ENCODE measurements around the gene NEU1. TPM values are rescaled to one million over a fixed set of nuclear protein-coding genes. Genes with fewer than 3 reads are reported as not detected.
"Not testable (repeated sequence)": the region's sequence is repeated elsewhere in the genome, so short reads cannot be mapped to it uniquely, and the experiment has no call there.

NEU1 gene
- total RNA-seq (20.8 TPM), polyA plus RNA-seq (21.9 TPM)
- long read RNA-seq, donor 1, partial matches to known transcripts: 0 of 1 reads
- long read RNA-seq, donor 1, other reads (novel, unspliced or antisense): 0 of 1 reads
- long read RNA-seq, donor 2: 0 reads
- long read RNA-seq, donor 3, transcript NEU1-206 (6 exons, 2,045 nt): major isoform, 10 of 10 reads
- long read RNA-seq, donor 3, partial matches to known transcripts: 0 of 10 reads
- long read RNA-seq, donor 3, other reads (novel, unspliced or antisense): 0 of 10 reads
- long read RNA-seq, donor 4, transcript NEU1-206 (6 exons, 2,045 nt): major isoform, 7 of 7 reads
- long read RNA-seq, donor 4, partial matches to known transcripts: 0 of 7 reads
- long read RNA-seq, donor 4, other reads (novel, unspliced or antisense): 0 of 7 reads
- long read RNA-seq, donor 5, transcript NEU1-206 (6 exons, 2,045 nt): major isoform, 20 of 21 reads
- long read RNA-seq, donor 5, partial matches to known transcripts: 0 of 21 reads
- long read RNA-seq, donor 5, other reads (novel, unspliced or antisense): 0 of 21 reads
- long read RNA-seq, donor 6, transcript NEU1-206 (6 exons, 2,045 nt): major isoform, 6 of 7 reads
- long read RNA-seq, donor 6, partial matches to known transcripts: 0 of 7 reads
- long read RNA-seq, donor 6, other reads (novel, unspliced or antisense): 0 of 7 reads
- long read RNA-seq, donor 7, partial matches to known transcripts: 0 of 4 reads
- long read RNA-seq, donor 7, other reads (novel, unspliced or antisense): 0 of 4 reads
- long read RNA-seq, donor 8, partial matches to known transcripts: 0 of 2 reads
- long read RNA-seq, donor 8, other reads (novel, unspliced or antisense): 0 of 2 reads
- long read RNA-seq, donor 9, partial matches to known transcripts: 0 of 4 reads
- long read RNA-seq, donor 9, other reads (novel, unspliced or antisense): 0 of 4 reads
- long read RNA-seq, donor 10, transcript NEU1-206 (6 exons, 2,045 nt): major isoform, 9 of 9 reads
- long read RNA-seq, donor 10, partial matches to known transcripts: 0 of 9 reads
- long read RNA-seq, donor 10, other reads (novel, unspliced or antisense): 0 of 9 reads

- WGBS: under 1% methylated on average over 64 of the region's 64 CpGs
- H3K27me3 ChIP-seq (ENCODE audit: control insufficient read depth in 2 of 2, insufficient read depth in 1 of 2, low read length in 1 of 2): no peaks in the 10 kb centered on the region
- peaks cover 12 to 33% of the 10 kb centered on the region in 2 donors for H3K4me1 ChIP-seq (ENCODE audit: control insufficient read depth in 2 of 2, insufficient read depth in 2 of 2, low read length in 2 of 2)
- H3K4me3 ChIP-seq (ENCODE audit: low read length in 2 of 2): peak within 1 kb of the TSS; percentile 64 to 72
- H3K27ac ChIP-seq (ENCODE audit: low read depth in 1 of 2, low read length in 1 of 2): peak within 1 kb of the TSS; percentile 76 to 82
- H3K36me3 ChIP-seq (ENCODE audit: control insufficient read depth in 2 of 2, insufficient read depth in 2 of 2, low read length in 1 of 2): peaks cover 19 to 22% of the 10 kb centered on the region in 2 donors
- peaks cover 0 to 3% of the 10 kb centered on the region in 2 donors for H3K9me3 ChIP-seq (ENCODE audit: control insufficient read depth in 2 of 2, insufficient read depth in 1 of 2, low read length in 1 of 2)
- DNase-seq (ENCODE audit: low read depth in 6 of 9, low spot score in 9 of 9): peak; percentile 91 to 100 (median 99)
These were observed at the start of gene NEU1 for GRCh38 chr6:31862344-31863235. Gene NEU1 (minus strand): TSS chr6:31862821. CDS start chr6:31862776, 45 bp downstream.

- Histone ChIP-seq H3K27me3 (ENCODE audit: control insufficient read depth in 2 of 2, insufficient read depth in 1 of 2, low read length in 1 of 2) (no peaks in the 10 kb centered on the region), H3K36me3 (ENCODE audit: control insufficient read depth in 2 of 2, insufficient read depth in 2 of 2, low read length in 1 of 2) (no peaks in the 10 kb centered on the region), H3K4me3 (ENCODE audit: low read length in 2 of 2) (no peak overlapping the region), H3K27ac (ENCODE audit: low read depth in 1 of 2, low read length in 1 of 2) (no peak overlapping the region), H3K4me1 (ENCODE audit: control insufficient read depth in 2 of 2, insufficient read depth in 2 of 2, low read length in 2 of 2) (no peaks in the 10 kb centered on the region), H3K9me3 (ENCODE audit: control insufficient read depth in 2 of 2, insufficient read depth in 1 of 2, low read length in 1 of 2) (no peaks in the 10 kb centered on the region)
- 91% methylated on average over 11 of the region's 11 CpGs for WGBS
- no peak for DNase-seq (ENCODE audit: low read depth in 6 of 9, low spot score in 9 of 9)
These were observed 49.4 kb upstream of the NEU1 start for GRCh38 chr6:31911826-31912585.

- H3K27me3 ChIP-seq (ENCODE audit: control insufficient read depth in 2 of 2, insufficient read depth in 1 of 2, low read length in 1 of 2); H3K36me3 ChIP-seq (ENCODE audit: control insufficient read depth in 2 of 2, insufficient read depth in 2 of 2, low read length in 1 of 2); H3K27ac ChIP-seq (ENCODE audit: low read depth in 1 of 2, low read length in 1 of 2); H3K9me3 ChIP-seq (ENCODE audit: control insufficient read depth in 2 of 2, insufficient read depth in 1 of 2, low read length in 1 of 2); H3K4me3 ChIP-seq (ENCODE audit: low read length in 2 of 2); H3K4me1 ChIP-seq (ENCODE audit: control insufficient read depth in 2 of 2, insufficient read depth in 2 of 2, low read length in 2 of 2); DNase-seq (ENCODE audit: low read depth in 6 of 9, low spot score in 9 of 9): not testable (repeated sequence)
- WGBS: 97% methylated on average over 7 of the region's 7 CpGs
These were observed 46.7 kb upstream of the NEU1 start for GRCh38 chr6:31909298-31909697.

GRCh38 chr6:31908791-31909190 lies 46.2 kb upstream of the NEU1 start:
- no peaks in the 10 kb centered on the region for H3K4me1 ChIP-seq (ENCODE audit: control insufficient read depth in 2 of 2, insufficient read depth in 2 of 2, low read length in 2 of 2)
- WGBS: 89% methylated on average over 4 of the region's 4 CpGs

GRCh38 chr6:31908255-31908654 lies 45.6 kb upstream of the NEU1 start:
- H3K27ac ChIP-seq (ENCODE audit: low read depth in 1 of 2, low read length in 1 of 2); DNase-seq (ENCODE audit: low read depth in 6 of 9, low spot score in 9 of 9); H3K36me3 ChIP-seq (ENCODE audit: control insufficient read depth in 2 of 2, insufficient read depth in 2 of 2, low read length in 1 of 2); H3K9me3 ChIP-seq (ENCODE audit: control insufficient read depth in 2 of 2, insufficient read depth in 1 of 2, low read length in 1 of 2); H3K27me3 ChIP-seq (ENCODE audit: control insufficient read depth in 2 of 2, insufficient read depth in 1 of 2, low read length in 1 of 2); H3K4me1 ChIP-seq (ENCODE audit: control insufficient read depth in 2 of 2, insufficient read depth in 2 of 2, low read length in 2 of 2); H3K4me3 ChIP-seq (ENCODE audit: low read length in 2 of 2): not testable (repeated sequence)
- 97% methylated on average over 5 of the region's 5 CpGs for WGBS

More at GRCh38 chr6:31908791-31909190, 46.2 kb upstream of the NEU1 start:
- no peaks in the 10 kb centered on the region for H3K27me3 ChIP-seq (ENCODE audit: control insufficient read depth in 2 of 2, insufficient read depth in 1 of 2, low read length in 1 of 2)
- H3K36me3 ChIP-seq (ENCODE audit: control insufficient read depth in 2 of 2, insufficient read depth in 2 of 2, low read length in 1 of 2): no peaks in the 10 kb centered on the region
- no peak for DNase-seq (ENCODE audit: low read depth in 6 of 9, low spot score in 9 of 9)
- H3K4me3 ChIP-seq (ENCODE audit: low read length in 2 of 2): no peak overlapping the region
- no peaks in the 10 kb centered on the region for H3K9me3 ChIP-seq (ENCODE audit: control insufficient read depth in 2 of 2, insufficient read depth in 1 of 2, low read length in 1 of 2)
- H3K27ac ChIP-seq (ENCODE audit: low read depth in 1 of 2, low read length in 1 of 2): no peak overlapping the region

- no peaks in the 10 kb centered on the region for H3K27me3 ChIP-seq (ENCODE audit: control insufficient read depth in 2 of 2, insufficient read depth in 1 of 2, low read length in 1 of 2)
- H3K4me3 ChIP-seq (ENCODE audit: low read length in 2 of 2): no peak overlapping the region
- H3K9me3 ChIP-seq (ENCODE audit: control insufficient read depth in 2 of 2, insufficient read depth in 1 of 2, low read length in 1 of 2): no peaks in the 10 kb centered on the region
- H3K27ac ChIP-seq (ENCODE audit: low read depth in 1 of 2, low read length in 1 of 2): no peak overlapping the region
- no peak for DNase-seq (ENCODE audit: low read depth in 6 of 9, low spot score in 9 of 9)
- no peaks in the 10 kb centered on the region for H3K36me3 ChIP-seq (ENCODE audit: control insufficient read depth in 2 of 2, insufficient read depth in 2 of 2, low read length in 1 of 2)
- H3K4me1 ChIP-seq (ENCODE audit: control insufficient read depth in 2 of 2, insufficient read depth in 2 of 2, low read length in 2 of 2): peaks cover 4 to 9% of the 10 kb centered on the region in 2 donors
- WGBS: 65% methylated on average over 7 of the region's 7 CpGs
These were observed 44.7 kb upstream of the NEU1 start for GRCh38 chr6:31907158-31907813.

GRCh38 chr6:31906727-31907126 lies 44.1 kb upstream of the NEU1 start:
- not testable (repeated sequence) for H3K27ac ChIP-seq (ENCODE audit: low read depth in 1 of 2, low read length in 1 of 2); H3K9me3 ChIP-seq (ENCODE audit: control insufficient read depth in 2 of 2, insufficient read depth in 1 of 2, low read length in 1 of 2); H3K4me1 ChIP-seq (ENCODE audit: control insufficient read depth in 2 of 2, insufficient read depth in 2 of 2, low read length in 2 of 2); H3K36me3 ChIP-seq (ENCODE audit: control insufficient read depth in 2 of 2, insufficient read depth in 2 of 2, low read length in 1 of 2); H3K27me3 ChIP-seq (ENCODE audit: control insufficient read depth in 2 of 2, insufficient read depth in 1 of 2, low read length in 1 of 2); H3K4me3 ChIP-seq (ENCODE audit: low read length in 2 of 2); DNase-seq (ENCODE audit: low read depth in 6 of 9, low spot score in 9 of 9)
- 92% methylated on average over 8 of the region's 8 CpGs for WGBS
